Activated gamma-delta T cell treated with Interleukin-2 at 50 U/mL for 16 hours (primary cell): ENCODE data around the gene PDCD1LG2.

Source experiments
- DNase-seq: peaks from one replicate; pipeline ENCODE4 v3.0.0-alpha.2; 2020

Gene PDCD1LG2

GRCh38 chr9:5614985-5615384 lies 104.7 kb downstream of the PDCD1LG2 start:
- no peak for DNase-seq

- no peak for DNase-seq
These were observed 107.4 kb downstream of the PDCD1LG2 start for GRCh38 chr9:5617749-5618148.

- DNase-seq = no peak
These were observed 110.2 kb downstream of the PDCD1LG2 start for GRCh38 chr9:5620494-5620893.
